Adrenal gland (tissue), 12 donors: ENCODE measurements around the gene MAML2. TPM values are rescaled to one million over a fixed set of nuclear protein-coding genes. Genes with fewer than 3 reads are reported as not detected.

Experiments
- DNase-seq, 7 donors: peaks; one replicate each; pipeline ENCODE4 v3.0.0-alpha.2; 2019 to 2020
- H3K27ac ChIP-seq, 5 donors: fragments of 200-600 bp; sonication (generic) in 4 of 5; 1 replicate in 3 of 5; 2 replicates in 2 of 5; pipeline versions ENCODE4 v1.5.1 to v1.8.0; 2016 to 2020; ENCODE audit warnings: mild to moderate bottlenecking in 1 of 5
- H3K27me3 ChIP-seq: fragments of 200-600 bp; 2 replicates; pipeline ENCODE4 v1.8.0; 2021
- H3K36me3 ChIP-seq, 2 donors: fragments of 200-600 bp; replicated peaks in 1 of 2; 1 replicate in 1 of 2; 2 replicates in 1 of 2; pipeline versions ENCODE4 v1.5.1 to v1.8.0; 2018 to 2022
- H3K4me1 ChIP-seq, 2 donors: fragments of 200-600 bp; replicated peaks in 1 of 2; 1 replicate in 1 of 2; 2 replicates in 1 of 2; pipeline versions ENCODE4 v1.5.1 to v1.8.0; 2018 to 2021
- H3K4me3 ChIP-seq, 4 donors: fragments of 200-600 bp; sonication (generic) in 3 of 4; one replicate each; pipeline ENCODE4 v1.5.1; 2016 to 2018
- H3K9me3 ChIP-seq, 3 donors: fragments of 200-600 bp; sonication (generic) in 1 of 3; replicated peaks in 1 of 3; 1 replicate in 2 of 3; 2 replicates in 1 of 3; pipeline versions ENCODE4 v1.5.1 to v1.8.0; 2016 to 2021
- CTCF ChIP-seq, 6 experiments: fragments of 450-650 bp in 4 of 6; fragments of 200-600 bp in 2 of 6; sonication (generic) in 1 of 6; IDR thresholded peaks; 1 replicate in 5 of 6; 2 replicates in 1 of 6; pipeline versions ENCODE4 v1.5.1 to v1.8.0; 2016 to 2021; ENCODE audit warnings: antibody characterized with exemption in 6 of 6, mild to moderate bottlenecking in 2 of 6, moderate library complexity in 1 of 6
- POLR2A ChIP-seq, 2 donors: fragments of 450-650 bp; IDR thresholded peaks; one replicate each; pipeline ENCODE4 v1.6.1; 2017; ENCODE audit warnings: antibody characterized with exemption in 2 of 2, mild to moderate bottlenecking in 2 of 2, moderate library complexity in 1 of 2
- WGBS, 4 donors: extraction: QIAGEN DNeasy Blood & Tissue Kit in 2 of 4; methylation state at CpG; one replicate each; pipeline versions ENCODE4 v1.1.5 to v1.1.7; 2013 to 2017; 5-methylcytosine and 5-hydroxymethylcytosine counted together
- intact Hi-C, 2 donors: fragments of 100-400 bp; cut with DNase I; formaldehyde crosslinking; loops; one replicate each; pipeline versions ENCODE4 v1.14.1 to v1.15.0; 2022 to 2023
- polyA plus RNA-seq, 3 donors: library from polyadenylated mRNA; stranded (reverse); fragments of 200-250 nt in 2 of 3; fragments of 350-450 nt in 1 of 3; fragmentation: Illumina TruSeq in 1 of 3; extraction: RNeasy Lipid Tissue Mini Kit (QIAGEN cat#74804) in 1 of 3; gene quantifications; one replicate each; pipeline ENCODE4 v1.2.3, GENCODE V29; 2013 to 2014
- total RNA-seq, 9 donors: library from RNA; depleted of rRNA in 4 of 9; stranded (reverse); fragments of >200 nt in 4 of 9; fragments of 120-200 nt in 1 of 9; fragmentation: NEBNext Ultra II Directional in 1 of 9; extraction: Animal tissue kit (Norgen Biotek cat#: 25700) in 1 of 9; gene quantifications; one replicate each; pipeline versions ENCODE4 v1.1.0 to v1.2.4, GENCODE V29; 2013 to 2023
- donor health status: healthy with polysubstance abuse.
- donor health status: Bipolar disorder and iron deficiency.
- donor health status: DM: yes; HTN: yes; CAD: no.
- donor health status: DM: no; HTN: no; CAD: no.
- donor health status: DM: no; HTN: no; CAD: no.
- donor health status: DM: yes; HTN: yes; CAD: no.

The MAML2 gene
- total and polyA plus RNA-seq, 12 donors = 1.4 to 19.4 (median 7.6) TPM

- intact Hi-C loops = no loop called here
- Histone ChIP-seq H3K4me3 (no peak overlapping the region), H3K9me3 (no peaks in the 10 kb centered on the region), H3K4me1 (peaks cover 0 to 21% of the 10 kb centered on the region in 2 donors), H3K27me3 (no peaks in the 10 kb centered on the region), H3K27ac (no peak overlapping the region), H3K36me3 (no peaks in the 10 kb centered on the region)
- no peak for DNase-seq
- TF ChIP-seq POLR2A (IDR thresholded peaks at IDR 0.05) = no peak
- TF ChIP-seq CTCF (IDR thresholded peaks at IDR 0.05) = no peak
- WGBS, 4 donors = 61 to 95% (median 85%) methylated on average over 1 of the region's 1 CpG
Observed at GRCh38 chr11:96237766-96238266, 105.2 kb downstream of the MAML2 start.

GRCh38 chr11:96235751-96236150, 107.2 kb downstream of the MAML2 start:
- Histone ChIP-seq H3K27ac (no peak overlapping the region), H3K4me1 (peaks cover 0 to 10% of the 10 kb centered on the region in 2 donors), H3K9me3 (no peaks in the 10 kb centered on the region), H3K4me3 (no peak overlapping the region), H3K27me3 (no peaks in the 10 kb centered on the region), H3K36me3 (no peaks in the 10 kb centered on the region)
- TF ChIP-seq CTCF (IDR thresholded peaks at IDR 0.05) (no peak), POLR2A (IDR thresholded peaks at IDR 0.05) (no peak)
- intact Hi-C loops = no loop called here
- DNase-seq = no peak
- 78 to 81% (median 81%) methylated on average over 4 of the region's 4 CpGs for WGBS, 4 donors

- TF ChIP-seq POLR2A (IDR thresholded peaks at IDR 0.05) (no peak), CTCF (IDR thresholded peaks at IDR 0.05) (no peak)
- 82 to 100% (median 95%) methylated on average over 1 of the region's 1 CpG for WGBS, 4 donors
- H3K4me3 ChIP-seq = no peak overlapping the region
- no peaks in the 10 kb centered on the region for H3K9me3 ChIP-seq
- no peaks in the 10 kb centered on the region for H3K36me3 ChIP-seq
- H3K27ac ChIP-seq = no peak overlapping the region
- no peaks in the 10 kb centered on the region for H3K27me3 ChIP-seq
- intact Hi-C loops = no loop called here
- peaks cover 0 to 10% of the 10 kb centered on the region in 2 donors for H3K4me1 ChIP-seq
- no peak for DNase-seq
Observed at GRCh38 chr11:96234866-96235441, 108.0 kb downstream of the MAML2 start.

GRCh38 chr11:96232132-96232531, 110.9 kb downstream of the MAML2 start:
- DNase-seq = no peak
- Histone ChIP-seq H3K27ac (no peak overlapping the region), H3K9me3 (no peaks in the 10 kb centered on the region), H3K4me1 (peaks cover 7 to 31% of the 10 kb centered on the region in 2 donors), H3K27me3 (no peaks in the 10 kb centered on the region), H3K4me3 (no peak overlapping the region), H3K36me3 (no peaks in the 10 kb centered on the region)
- intact Hi-C loops = no loop called here
- 81 to 90% (median 88%) methylated on average over 6 of the region's 6 CpGs for WGBS, 4 donors
- TF ChIP-seq CTCF (IDR thresholded peaks at IDR 0.05) = no peak
- no peak for TF ChIP-seq POLR2A (IDR thresholded peaks at IDR 0.05)
